ENCODE data around the gene TFPI2.

TFPI2 gene

DNA sequence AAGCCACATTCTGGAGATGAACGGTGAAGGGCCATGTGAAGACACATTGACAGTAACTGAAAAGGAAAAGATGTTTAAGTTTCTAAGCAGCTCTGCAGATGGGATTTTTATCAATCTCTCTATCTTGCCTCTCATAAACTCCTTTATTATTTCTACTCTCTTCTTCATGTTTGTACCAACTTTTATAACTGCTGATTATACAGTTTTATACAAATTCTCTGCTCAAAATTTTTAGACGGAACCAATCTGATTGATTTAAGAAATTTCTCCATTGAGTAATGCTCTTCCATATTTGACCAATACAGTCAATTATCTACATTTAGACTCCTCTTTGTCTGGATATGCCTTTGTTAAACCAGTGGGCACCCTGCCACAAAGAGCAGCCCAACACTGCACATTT is 31.7 kb downstream of the TFPI2 start:
- DNase-seq (ENCODE audit: low read depth), result no peak

DNA sequence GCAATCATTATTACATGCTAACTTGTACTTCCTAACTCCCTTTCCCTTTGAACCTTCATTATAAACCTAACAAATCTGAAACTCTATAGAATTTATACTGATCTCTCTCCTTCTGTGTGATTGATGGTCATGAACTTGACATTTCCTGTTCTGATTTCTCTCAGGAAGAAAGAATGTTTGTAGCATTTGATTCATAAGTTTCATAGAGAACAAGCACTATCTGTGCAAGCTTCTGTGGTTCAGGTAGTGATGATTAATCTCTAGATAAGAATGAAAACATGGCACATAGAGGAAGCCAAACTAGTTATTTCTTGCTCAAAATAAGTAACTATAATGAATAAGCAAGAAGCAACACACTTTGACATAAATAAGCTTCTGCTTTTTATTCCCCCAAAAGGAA is 34.2 kb downstream of the TFPI2 start:
- DNase-seq (ENCODE audit: low read depth), result no peak

DNA sequence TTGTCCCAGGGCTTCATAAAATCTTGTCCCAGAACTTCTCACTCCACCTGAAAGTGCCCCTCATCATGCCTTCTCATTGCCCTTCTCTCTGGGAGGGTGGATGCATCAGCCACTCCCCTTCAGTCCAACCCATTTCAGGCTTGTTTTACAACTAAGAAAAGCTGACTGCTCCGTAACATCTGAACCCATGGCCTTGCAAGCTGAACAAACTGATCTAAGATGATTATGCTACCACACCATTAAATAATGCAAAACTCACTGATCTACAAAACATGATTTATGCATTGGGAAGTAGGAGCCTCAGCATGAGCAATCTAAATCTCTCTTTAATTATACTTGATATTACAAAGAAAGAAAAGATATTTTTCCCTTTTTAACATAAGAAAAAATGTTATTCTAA is 34.8 kb downstream of the TFPI2 start:
- DNase-seq (ENCODE audit: low read depth), result no peak

DNA sequence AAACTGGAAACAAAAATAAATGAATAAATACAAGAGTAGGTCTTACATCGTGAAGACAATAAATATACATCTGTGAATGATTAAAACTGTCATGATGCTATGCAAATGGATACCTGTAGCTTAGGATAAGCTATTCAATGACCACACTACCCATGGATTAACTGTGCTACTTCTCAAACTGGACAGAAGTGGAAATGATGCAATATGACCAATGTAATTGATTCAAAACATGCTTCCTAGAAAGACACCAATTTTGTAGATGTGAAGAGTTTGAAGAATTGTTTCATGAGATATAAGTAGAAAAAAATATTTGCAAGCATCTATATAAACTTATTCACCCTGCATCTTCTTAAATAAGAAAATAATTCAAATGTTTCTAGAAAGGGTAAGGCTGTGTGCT is 36.1 kb downstream of the TFPI2 start:
- no peak for DNase-seq (ENCODE audit: low read depth)

DNA sequence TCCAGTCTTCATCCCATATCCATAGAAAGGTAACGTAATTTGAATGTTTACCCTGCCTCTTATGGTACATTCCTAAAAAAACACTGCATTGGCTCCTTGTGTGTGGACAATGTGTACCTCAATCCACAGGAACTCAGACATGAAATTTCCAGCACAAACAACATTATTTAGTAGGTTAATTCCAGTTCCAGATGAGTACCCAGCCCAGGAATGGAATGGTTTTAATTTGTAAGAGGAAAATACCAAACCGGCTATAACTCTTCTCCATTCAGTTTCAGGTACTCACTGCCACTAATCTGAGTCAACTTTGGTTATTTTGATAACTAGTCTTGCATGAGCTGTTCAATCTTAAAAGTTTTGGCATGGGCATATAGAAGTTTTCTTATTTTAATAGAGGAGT is 39.0 kb downstream of the TFPI2 start:
- DNase-seq (ENCODE audit: low read depth), result no peak

DNA sequence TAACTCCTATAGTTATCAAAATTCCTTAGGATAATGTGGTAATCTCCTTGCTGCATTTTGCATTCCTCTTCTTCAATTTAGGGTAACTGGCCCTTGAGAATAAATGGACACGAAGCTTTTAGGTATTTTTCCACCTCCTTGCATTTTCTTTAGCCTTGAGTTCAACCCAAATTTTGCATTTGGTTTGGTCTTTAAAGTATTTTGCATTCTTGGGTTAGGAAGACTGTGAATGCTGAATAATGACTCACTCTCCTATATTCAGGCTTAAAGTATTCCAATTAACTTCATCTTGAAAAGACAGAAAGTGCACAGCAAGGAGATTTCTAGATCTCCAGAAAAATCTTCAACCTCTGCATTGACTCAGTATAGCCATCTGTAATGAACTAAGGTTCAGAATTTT is 47.3 kb downstream of the TFPI2 start:
- DNase-seq (ENCODE audit: low read depth), result no peak

DNA sequence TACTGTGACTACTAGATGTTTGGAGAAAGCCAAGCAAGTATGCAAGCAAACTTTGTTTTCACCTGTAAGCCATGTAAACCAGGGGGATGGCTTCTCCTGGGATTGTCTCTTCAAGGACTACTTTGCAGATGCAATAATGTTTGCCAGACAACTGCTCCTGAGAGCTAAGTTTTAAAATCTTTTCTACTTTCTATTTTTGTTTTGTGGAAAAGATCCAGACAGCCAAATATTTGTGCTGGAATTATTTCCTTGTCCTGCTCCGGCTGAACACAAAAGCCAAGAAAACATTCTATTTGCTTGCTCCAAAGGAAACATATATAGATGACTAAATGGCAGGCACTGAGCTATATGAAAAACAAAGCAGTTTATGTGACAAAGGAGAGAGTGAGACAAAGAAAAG is 51.6 kb downstream of the TFPI2 start:
- no peak for DNase-seq (ENCODE audit: low read depth)

DNA sequence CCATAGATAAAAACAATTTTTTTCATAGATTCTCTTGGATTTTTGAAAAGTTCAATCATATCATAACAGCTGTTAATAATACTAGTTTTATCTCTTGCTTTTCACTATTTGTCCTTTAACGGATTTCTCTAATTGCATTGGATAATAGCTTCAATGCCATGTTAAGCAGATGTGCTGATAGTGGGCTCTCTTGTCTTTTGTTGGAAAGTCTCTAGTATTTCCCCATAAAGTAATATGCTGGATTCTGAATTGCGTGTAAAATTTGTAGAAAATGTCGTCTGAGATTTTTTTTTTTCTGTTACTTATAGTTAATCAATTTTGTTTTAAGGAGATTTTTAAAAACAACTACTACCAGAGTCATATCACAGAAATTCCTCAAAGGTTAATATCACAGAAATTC is 53.3 kb downstream of the TFPI2 start:
- no peak for DNase-seq (ENCODE audit: low read depth)

DNA sequence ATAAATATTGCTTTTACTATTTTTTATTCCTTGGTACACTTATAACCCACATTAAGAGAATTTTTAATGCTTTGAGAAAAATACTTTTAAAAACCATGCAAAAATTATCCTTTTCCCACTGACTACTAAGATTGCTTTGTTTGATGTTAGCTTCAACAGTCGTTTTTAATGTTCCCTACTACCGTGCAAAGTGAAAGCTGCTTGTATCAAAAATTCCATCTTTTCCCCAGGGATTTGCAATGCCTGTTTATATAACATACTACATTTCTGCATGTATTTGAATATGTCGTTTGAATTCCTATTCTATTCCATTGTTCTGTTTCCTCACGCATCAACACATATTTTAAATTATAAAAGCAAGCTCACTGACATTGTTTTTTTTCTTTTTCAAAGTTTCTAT is 54.4 kb downstream of the TFPI2 start:
- peak; percentile 28 for DNase-seq (ENCODE audit: low read depth)

DNA sequence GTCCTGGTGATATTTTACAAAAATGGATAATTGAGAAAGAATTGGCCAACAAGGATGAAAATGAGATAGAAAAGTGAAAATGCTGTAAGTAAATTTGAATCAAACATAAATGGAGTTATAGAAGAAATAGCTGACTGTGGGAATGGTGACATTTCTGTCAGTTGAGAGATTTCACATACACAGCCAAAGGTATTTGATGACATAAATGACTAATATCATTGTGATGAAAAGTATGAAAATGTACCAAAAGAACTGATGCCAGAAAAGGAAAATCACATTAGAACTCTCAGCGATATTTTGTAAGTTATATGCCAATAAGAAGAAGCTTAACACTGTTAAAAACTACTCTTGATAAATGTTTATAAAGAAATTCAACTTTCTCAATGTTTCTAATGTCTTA is 54.9 kb downstream of the TFPI2 start:
- no peak for DNase-seq (ENCODE audit: low read depth)
